SW480 (cell line): ENCODE data around the gene SBF2.
A peak's percentile ranks its signal among the peaks of the same experiment; 100 is the strongest.

ENCODE experiments used
- DNase-seq: peaks from one replicate; pipeline ENCODE4 v3.0.0-alpha.2; 2016; ENCODE audit warnings: low spot score

SBF2 gene

DNA sequence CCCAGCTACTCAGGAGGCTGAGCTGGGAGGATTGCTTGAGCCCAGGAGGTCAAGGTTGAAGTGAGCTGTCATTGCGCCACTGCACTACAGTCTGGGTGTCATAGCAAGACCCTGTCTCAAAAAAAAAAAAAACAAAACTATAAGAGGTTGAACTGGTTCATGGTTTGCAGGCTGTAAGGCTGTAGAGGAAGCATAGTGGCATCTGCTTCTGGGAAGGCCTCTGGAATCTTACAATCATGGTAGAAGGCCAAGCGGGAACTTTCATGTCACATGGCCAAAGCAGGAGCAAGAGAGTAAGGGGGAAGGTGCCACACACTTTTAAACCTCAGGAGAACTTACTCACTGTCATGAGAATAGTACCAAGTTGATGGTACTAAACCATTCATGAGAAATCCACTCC lies 520.5 kb downstream of the SBF2 start:
- DNase-seq = no peak

GRCh38 chr11:9772218-9772617 lies 521.8 kb downstream of the SBF2 start:
- no peak for DNase-seq

- DNase-seq = no peak
Measured at GRCh38 chr11:9771071-9771511, 522.9 kb downstream of the SBF2 start.

GRCh38 chr11:9769621-9770020 lies 524.4 kb downstream of the SBF2 start:
- no peak for DNase-seq

DNA sequence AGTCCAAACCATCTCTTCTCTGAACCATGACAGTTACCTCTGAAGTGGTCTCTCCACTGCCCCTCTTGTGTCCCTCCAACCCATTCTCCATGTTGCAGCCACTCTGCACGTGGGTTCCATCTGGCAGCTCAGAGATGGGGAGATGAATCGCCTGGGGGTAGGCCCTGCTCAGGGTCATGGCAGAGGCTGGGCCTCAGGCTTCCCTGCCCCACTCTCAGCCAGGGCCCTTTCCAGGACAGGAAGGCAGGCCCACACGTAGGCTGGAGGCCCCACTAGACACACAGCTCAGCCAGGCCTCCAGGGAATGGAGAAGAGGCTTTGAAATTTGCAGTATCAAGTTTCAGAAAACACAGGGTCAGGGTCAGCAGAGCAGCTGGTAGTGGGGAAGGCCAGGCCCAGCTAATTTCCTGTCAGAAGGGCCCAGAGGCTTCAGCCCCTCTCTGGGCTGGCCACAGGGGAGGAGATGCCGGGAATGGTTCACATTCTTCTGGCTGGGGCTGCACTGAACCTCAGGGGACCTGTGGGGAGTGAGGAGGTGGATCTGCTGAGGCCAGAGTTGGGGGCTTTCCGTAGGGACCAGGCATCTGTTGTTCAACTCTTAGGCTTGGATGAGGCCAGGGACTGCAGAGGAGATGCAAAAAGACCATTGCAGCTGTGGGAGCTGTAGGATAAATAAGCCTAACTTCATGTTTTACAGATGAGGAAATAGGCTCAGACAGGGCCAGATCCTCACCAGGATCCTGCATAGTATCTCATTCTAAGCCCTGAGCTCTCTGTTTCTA lies 528.5 kb downstream of the SBF2 start:
- DNase-seq = peak; percentile 39

- DNase-seq = no peak
Measured at GRCh38 chr11:9763301-9763700, 530.7 kb downstream of the SBF2 start.

- no peak for DNase-seq
Measured at GRCh38 chr11:9762531-9762930, 531.5 kb downstream of the SBF2 start.

- DNase-seq = no peak
Measured at GRCh38 chr11:9761441-9761945, 532.5 kb downstream of the SBF2 start.

DNA sequence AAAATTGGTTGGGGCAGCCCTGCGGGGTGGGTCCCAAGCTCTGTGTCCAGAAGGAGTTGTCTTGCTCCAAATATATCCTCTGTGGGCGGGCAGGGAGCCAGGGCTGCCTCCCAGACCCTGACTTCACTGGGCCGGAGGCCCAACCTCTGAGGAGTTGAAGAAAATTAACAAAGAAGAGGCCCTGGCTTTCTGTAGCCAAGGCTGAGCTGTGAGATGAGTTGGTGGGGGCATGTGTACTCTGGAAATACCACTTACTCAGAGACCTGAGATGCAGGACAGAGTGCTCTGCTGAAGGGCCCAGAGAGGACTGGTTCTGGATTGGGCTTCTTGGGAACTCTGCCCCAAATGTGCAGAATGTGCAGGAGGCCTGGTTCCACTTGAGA lies 533.8 kb downstream of the SBF2 start:
- no peak for DNase-seq

DNA sequence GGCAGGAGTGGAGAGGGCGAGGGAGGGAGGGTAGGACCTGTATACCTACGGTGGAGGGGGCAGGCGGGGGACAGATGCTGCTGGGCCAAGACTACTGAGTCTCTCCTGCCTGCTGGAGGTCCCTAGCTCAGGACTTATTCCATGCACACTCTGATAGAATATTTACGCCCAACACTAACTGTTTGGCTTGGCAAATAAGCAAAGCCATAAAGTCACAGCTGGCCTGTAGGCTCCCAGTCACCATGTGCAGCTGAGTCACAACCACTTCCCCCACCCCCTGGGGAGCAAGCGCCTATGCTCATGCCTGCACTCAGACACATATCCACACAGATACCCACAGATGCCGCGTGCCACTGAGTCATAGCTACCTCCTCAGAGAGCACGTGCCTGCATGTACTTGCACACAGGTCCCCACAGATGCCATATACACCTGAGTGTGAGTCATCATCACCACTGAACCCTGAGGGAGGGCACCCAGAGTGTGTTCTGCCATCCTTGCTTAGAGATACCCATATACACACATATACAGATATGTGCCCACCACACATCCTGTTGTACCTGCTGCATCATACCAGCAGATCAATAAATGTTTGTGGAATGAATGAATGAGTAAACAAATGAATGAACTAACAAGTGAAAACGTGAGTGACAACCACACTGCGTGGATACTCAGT lies 534.4 kb downstream of the SBF2 start:
- DNase-seq = peak; percentile 100

GRCh38 chr11:9758637-9759518 lies 535.1 kb downstream of the SBF2 start:
- DNase-seq = peak; percentile 68

DNA sequence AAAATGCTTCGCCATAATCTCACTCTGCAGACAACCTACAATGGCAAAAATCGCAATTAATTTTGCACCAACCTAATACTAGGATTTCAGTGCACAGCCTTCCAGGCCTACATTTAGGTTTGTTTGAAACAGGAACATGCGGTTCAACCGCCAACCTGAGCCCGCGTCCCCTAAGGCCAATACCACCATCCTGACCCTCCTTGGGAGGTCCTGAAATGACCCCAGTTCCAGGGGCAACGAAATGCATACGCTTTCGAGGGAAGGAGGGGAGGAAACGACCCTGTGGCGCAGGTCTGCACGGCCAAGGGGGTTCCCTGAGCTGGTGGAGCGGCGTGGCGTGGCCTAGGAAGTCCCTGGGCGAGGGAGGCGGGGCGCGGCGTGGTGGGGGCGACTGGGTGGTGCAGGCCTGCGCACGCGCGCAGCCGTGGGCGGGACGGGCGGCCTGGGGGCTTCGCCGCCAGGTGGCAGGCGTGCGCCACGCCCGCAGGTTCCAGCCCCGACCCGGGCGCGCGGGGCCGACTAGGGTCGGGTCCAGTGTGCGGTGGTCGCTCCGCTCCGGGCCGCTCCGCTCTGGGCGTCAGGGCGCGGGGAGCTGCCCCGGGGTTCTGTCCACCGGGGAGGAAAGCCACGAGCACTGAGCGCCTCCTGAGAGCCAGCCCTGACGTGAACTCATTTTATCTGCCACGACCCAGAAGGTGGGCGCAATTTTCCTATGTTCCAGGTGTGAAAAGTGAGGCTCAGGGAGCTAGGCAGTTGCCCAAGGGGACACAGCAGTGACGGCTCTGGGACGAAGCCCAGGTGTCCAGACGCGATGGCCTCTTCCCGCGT lies 536.0 kb downstream of the SBF2 start:
- peak; percentile 71 for DNase-seq

- no peak for DNase-seq
Measured at GRCh38 chr11:9756878-9757277, 537.1 kb downstream of the SBF2 start.

DNA sequence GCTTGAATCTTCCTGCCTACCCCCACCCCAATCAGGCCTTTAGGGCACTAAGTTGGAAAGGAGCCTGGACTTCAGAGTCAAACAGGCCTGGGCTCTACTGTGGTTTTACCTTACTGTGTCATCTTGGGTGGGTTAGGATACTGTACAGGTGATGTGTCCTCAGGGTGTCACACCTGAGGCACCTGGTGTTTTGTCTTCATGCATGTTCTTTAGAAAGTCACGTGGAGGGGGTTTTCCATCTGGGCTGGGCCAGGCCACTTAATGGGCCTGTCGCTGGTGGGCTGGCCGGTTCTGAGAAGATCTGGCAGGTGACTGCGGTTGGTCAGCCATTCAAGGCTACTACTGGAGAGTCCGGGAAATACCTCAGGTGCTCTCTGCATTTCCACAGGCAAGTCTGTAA lies 537.6 kb downstream of the SBF2 start:
- no peak for DNase-seq

DNA sequence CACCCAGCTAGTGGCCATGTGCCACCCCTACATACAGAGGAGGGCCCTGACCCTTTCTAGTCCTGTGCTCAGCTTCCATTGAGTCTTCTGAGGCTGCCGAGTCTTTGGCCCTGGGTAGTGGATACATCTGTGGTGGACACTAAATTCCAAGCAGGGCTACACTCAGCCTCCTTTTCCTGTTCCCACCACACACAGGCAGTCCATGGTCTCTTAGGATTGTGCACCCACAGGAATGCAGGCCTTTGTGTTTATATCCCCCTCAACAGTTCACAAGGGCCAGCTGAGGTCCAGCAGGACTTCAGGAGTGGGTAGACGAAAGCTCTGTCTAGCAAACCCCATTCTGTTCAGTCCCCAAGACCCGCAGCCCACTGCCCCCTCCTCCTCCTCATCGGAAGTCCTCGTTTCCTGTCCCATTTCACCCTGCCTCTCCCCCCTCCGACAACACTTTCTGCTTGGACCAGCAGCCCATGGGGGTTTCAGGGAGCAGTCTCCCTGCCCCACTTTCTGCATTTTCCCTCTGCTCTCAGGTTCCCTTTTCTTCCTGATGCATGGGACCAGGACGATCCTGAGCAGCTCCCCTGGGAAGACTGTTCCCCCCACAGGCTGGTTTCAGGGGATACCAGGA lies 538.3 kb downstream of the SBF2 start:
- peak; percentile 40 for DNase-seq

- no peak for DNase-seq
Measured at GRCh38 chr11:9754010-9754471, 540.0 kb downstream of the SBF2 start.

- peak; percentile 21 for DNase-seq
Measured at GRCh38 chr11:9753021-9753420, 541.0 kb downstream of the SBF2 start.

DNA sequence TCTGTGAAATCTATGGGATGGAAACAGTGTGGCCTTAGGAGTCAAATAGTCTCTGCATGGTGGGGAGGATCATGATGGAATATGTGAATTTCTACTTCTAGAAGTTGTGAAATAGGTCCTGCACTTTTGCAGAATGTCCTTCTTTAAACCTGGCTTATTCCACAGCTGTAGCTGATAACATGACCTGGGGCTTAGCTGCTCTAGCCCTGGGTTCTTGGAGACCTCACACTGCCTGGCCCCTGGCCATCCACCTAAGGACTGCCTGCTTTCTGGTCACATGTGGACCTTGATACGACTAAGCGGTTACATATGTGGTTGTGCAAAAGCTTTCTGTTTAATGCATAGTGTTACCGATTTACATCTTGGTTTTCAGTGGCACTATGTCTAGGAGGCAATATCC lies 541.9 kb downstream of the SBF2 start:
- DNase-seq = no peak

GRCh38 chr11:9750551-9750950 lies 543.5 kb downstream of the SBF2 start:
- DNase-seq = no peak

GRCh38 chr11:9748361-9748970 lies 545.6 kb downstream of the SBF2 start:
- peak; percentile 83 for DNase-seq

DNA sequence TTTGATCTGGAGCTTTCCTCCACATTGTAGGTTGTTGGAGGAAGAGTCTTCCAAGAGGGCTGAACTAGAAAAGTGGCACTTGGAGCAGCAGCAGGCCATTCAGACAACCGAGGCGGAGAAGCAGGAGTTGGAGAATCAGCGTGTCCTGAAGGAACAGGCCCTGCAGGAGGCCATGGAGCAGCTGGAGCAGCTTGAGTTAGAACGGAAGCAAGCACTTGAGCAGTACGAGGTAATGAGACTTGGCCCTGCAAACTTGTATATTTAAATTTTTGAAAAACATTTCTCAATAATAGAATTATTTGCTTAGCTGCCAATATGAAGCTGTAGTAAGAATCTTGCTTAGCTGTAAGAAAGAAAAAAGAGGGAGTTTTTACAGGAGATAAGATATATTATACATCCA lies 546.2 kb downstream of the SBF2 start:
- no peak for DNase-seq
